T-helper 2 cell (primary cell): ENCODE results near the gene CRYBG1.
A peak's percentile ranks its signal among the peaks of the same experiment; 100 is the strongest.

Source experiments
- DNase-seq, 5 experiments: peaks; one replicate each; pipeline versions ENCODE4 v3.0.0 to v3.0.0-alpha.2; 2012 to 2022

CRYBG1 gene

DNA sequence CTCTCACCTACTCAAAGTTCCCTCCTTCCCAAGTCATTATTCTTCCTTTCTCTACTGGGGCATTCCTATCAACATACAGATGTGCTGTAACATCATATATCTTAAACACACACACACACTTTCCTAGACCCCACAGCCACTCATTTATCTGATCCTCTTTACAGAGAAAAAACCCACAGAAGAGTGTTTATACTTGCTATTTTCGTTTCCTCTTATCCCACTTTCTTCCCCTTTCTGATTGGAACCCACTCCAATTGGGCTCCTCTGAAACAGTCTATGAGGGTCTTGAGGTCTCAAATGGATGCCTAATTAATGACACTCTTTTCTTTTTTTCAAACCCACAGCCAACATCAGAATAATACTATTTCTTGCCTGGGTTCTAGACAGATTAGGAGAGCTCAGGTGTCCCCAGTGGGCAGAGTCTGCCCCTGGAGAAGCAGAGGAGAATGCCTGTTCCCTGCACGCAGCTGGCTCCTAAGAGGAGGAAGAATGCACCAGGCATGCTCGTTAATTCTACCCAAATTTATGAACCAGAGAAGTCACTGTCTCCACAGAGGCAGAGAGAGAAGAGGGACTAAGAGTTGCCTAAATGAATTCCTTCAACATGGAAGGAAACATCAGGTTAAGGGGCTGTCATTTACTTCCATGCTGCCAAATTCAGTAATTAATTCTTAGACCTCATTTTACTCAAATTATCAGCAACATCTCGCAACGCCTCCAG lies 65.9 kb downstream of the CRYBG1 start:
- no peak for DNase-seq

DNA sequence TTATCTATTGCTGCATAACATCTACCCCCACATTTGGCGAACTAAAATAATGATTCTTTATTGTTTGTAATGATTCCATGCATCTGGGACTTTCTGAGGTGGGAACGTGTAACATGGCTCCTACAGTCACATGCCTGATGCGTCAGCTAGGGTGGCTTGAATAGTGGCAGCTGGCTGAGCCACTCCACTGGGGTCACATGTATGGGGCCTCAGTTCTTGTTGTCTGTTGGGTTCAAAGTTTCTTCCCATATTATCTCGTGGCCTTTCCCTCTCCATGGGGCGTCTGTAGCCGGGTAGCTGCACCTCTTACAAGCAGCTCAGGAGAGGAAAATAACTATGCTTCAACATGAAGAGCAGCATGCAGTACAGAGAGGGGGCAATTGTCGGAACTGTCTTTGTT lies 69.9 kb downstream of the CRYBG1 start:
- DNase-seq: no peak

GRCh38 chr6:106431405-106431804 lies 70.9 kb downstream of the CRYBG1 start:
- no peak for DNase-seq

DNA sequence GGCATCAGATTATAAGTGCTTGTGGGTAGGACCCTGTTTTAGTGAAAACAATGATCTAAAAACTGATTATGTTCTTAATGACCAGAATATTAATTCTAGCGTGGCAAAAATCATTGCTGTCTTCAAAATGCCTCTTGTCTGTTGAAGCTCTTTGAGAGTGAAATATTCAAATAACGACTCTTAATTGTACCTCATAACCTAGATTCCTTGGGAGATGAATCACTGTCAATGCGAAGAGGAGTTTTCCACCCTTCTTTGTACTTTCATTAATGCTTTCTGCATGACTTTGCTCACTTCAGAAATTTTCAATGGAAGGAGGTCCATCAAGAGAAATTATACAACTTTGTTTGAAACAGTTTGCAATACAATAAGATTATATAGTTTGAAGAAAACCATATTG lies 71.5 kb downstream of the CRYBG1 start:
- DNase-seq: no peak

DNA sequence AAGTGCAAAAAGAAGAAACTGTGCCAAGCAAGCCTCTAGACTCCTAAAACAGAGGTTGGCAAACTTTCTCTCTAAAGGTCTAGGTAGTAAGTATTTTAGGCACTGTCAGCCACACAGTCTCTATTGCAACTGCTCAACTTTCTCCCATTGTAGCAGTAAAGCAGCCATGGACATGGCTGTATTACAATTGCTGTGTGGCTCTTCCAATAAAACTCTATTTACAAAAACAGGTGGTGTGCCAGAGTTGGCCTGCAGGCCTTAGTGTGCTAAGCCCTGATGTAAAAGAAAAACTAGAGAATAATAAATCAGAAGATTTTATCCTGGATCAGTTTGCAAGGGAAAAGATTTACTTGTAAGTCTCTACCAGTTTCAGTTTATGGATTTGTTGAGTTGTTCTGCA lies 74.0 kb downstream of the CRYBG1 start:
- DNase-seq: no peak

DNA sequence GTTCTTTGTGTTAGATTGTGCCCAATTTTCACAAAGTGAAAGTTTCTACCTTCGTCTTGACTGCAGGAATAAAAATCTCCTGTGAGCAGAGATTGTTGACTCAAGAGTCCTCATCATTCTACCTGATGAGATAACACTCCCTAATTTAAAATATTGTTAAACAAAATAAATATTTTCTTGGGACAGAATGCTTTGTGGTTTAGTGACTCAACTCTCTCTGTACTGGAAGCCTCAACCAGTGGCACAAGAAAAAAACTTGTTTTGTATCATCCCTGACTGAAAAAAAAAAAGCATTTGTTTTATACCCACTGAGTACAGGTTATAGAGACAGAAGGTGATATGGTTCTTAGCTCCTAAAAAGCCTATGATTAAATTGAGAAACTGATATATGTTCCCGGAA lies 78.9 kb downstream of the CRYBG1 start:
- peak in 1 of 5 experiments; percentile 30 for DNase-seq

GRCh38 chr6:106440546-106440945 lies 80.0 kb downstream of the CRYBG1 start:
- no peak for DNase-seq

DNA sequence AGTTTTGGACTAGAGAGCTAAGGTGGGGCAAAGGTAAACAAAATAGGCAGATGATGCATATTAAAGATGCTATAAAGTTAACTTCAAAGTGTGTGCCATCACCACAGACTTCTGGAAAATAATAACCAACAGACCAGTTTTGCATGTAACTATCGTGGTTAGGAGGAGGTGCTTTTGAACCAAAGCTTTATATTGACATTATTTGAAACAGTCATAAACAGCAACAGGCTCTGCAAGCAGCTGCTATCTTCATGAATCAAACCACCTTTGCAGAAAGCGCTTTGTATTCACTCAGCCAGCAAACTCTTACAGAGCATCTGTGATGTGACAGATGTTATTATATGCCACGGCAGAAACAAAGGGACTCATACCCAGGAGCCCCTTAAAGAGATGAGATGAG lies 81.9 kb downstream of the CRYBG1 start:
- peak in 1 of 5 experiments; percentile 80 for DNase-seq

DNA sequence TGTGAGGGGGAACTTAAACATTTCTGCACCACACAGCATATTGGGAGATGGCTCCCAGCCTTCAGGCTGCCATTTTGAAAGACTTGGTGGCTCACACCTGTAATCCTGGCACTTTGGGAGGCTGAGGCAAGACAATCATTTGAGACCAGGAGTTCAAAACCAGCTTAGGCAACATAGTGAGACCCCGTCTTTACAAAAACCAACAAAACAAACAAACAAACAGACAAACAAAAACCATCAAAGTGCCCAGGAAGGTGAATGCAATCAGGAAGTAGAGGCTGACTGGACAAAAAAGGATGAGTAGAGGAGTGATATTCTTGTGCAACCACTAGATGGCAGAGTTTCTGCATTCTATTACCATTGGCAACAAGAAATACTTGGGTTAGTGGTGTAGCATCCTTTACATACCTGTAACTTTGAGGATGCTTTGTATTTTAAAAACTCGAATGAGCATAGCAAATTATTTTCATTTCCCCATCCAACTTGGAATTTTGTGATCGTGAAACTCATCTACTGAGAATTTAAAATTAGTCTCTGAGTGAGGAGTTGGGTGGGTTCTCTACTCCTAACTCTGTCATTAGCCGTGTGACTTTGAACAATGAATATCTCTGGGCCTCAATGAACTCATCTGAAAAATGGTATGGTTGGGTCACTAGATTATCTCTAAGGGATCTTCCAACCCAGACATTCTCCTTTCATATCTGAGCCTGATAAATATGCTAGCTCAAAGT lies 84.4 kb downstream of the CRYBG1 start:
- DNase-seq: peak in 2 of 5 experiments; percentile 53 to 81

GRCh38 chr6:106445508-106445878 lies 85.0 kb downstream of the CRYBG1 start:
- DNase-seq: no peak

GRCh38 chr6:106446287-106446885 lies 85.9 kb downstream of the CRYBG1 start:
- DNase-seq: peak in 1 of 5 experiments; percentile 25

GRCh38 chr6:106446983-106447382 lies 86.5 kb downstream of the CRYBG1 start:
- DNase-seq: no peak

DNA sequence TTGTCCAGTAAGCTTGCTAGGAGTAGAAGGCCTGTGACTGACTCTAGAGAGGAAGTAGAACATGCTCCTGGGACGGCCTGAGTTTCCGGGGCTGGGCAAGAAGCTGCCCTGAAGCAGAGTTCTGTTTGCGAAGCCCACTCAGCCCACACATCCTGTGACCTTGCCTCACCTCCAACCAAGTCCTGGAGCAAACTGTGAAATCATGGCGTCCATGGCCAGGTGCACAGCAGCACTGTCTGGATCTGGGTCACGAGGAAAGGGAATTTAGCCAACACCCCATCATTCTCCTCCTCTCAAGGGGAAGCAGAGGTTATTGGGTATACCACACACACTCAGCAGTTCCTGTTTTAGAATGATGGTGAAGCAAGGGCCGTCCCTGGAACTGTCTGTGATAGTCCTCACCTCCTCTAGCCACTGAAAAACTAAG lies 87.5 kb downstream of the CRYBG1 start:
- DNase-seq: peak in 1 of 5 experiments; percentile 48

DNA sequence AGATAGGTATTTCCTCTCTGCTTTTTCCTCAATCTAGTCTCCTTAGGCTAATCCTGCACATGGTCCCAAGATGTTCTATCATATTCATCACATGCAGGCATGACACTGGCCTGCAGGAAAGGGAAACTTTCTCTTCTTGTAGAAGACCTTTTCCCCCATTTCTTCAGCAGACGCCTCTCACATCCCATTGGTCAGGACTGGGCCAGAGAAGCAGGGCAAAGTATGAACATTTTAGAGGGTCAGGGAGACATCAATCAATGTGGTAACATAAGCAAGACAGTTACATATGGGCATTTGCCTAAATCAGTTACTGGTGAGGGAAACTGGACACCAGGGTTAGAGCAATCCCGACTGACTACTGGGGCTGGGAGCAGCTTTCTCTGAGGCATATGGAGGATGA lies 90.1 kb downstream of the CRYBG1 start:
- no peak for DNase-seq

GRCh38 chr6:106451439-106451838 lies 90.9 kb downstream of the CRYBG1 start:
- DNase-seq: no peak

DNA sequence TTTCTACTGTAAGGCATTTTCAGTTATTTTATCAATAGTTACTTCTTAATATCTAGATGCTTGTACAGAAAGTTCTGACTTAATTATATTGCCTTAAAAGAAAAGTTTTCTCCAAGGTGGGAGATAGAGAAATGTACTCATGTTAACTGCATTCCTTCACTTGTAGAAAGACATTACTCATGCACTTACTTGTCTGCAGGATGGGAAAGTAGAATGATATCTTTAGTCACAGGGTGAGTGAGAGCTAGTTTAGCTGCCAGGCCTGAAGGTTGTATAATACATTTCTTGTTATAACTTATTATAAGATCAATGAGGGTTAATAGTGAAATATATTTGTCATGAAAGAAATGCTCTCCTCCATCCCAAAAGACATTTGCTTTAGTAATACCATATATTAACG lies 92.1 kb downstream of the CRYBG1 start:
- no peak for DNase-seq

DNA sequence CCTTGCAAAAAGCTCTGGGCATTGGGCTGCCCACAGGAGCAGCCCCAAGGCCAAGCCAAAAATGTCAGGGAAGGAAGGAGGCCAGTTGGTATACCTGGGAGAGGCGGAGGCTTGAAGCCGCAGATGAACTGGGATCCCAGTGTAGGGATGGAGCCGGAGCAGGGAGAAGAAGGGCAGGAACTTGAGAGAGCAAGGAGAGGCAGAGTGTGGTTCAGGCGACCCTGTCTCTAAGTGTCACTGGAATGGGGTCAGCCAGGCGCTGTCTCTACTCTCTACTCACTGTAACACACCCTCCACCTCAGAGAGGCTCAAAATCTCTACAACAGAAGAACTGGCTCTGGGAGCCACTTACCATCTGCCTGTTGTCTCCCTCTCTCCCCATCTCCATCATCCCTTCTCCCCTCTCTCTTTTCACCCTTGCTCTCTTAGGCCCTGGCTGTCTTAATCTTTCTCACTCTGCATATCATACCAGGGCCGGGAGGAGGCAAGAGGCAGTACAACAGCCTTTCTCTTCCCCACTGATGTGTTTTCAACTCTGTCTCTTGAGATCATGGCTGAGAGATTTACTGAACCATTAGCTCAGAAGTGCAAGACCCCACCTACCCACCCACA lies 93.3 kb downstream of the CRYBG1 start:
- no peak for DNase-seq

GRCh38 chr6:106456756-106457155 lies 96.2 kb downstream of the CRYBG1 start:
- DNase-seq: no peak

GRCh38 chr6:106458021-106458986 lies 97.8 kb downstream of the CRYBG1 start:
- DNase-seq: no peak

DNA sequence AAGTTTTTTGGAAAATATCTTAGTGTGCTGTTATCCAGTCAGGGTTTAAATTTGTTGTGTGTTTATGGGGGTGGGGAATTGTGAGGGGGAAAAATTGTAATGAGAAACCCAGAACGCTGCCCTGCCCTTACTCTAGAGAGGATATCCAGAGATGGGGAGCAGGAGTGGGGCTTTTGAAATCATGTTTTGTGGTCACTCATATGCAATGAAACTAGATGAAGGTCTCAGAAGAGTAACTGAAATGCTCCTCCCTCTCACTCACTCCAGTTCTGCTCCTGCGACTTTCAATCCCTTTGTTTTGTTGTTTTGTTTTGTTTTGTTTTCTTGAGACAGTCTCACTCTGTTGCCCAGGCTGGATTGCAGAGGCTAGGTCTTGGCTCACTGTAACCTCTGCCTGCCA lies 100.0 kb downstream of the CRYBG1 start:
- DNase-seq: no peak

DNA sequence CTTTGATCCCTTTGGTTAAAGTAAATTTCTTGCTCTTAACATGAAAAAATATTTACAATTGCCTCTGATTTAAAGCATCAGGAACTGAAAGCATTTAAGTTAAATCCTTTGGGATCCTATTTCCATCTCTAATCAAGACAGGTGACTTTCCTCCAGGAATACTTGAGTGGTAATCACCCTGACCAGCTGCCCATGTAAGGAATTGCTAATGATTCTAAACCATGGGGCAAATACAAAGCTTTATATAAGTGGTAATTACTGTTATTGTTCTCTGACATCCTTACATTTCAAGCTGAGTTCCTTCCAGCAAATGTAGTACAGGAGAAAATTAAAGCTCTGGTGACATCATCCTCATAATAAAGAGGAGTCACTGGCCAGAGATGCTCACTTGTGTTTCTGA lies 100.6 kb downstream of the CRYBG1 start:
- no peak for DNase-seq

DNA sequence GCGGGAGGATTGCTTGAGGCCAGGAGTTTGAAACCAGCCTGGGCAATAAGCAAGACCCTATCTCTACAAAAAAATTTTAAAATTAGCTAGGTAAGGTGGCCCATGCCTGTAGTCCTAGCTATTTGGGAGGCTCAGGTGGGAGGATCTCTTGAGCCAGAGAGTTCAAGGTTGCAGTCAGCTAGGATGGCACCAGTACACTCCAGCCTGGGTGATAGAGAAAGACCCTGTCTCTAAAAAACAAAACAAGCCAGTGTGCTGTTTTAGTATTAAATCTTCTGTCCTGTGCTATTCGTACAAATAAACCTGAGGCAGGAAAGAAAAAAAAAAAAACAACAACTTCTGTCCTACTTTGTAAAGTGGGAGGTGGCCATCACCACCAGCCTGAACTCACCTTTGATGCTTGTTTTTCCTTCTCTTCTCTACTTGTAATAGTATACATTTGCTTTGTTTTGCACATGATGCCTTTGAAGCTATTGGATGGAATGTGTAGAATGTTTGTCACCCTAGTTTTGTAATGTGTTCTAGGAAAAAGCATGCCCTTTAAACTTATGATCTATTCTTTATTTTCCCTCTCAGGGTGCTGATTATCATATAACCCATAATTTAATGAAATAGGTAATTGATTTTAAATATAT lies 102.5 kb downstream of the CRYBG1 start:
- DNase-seq: no peak
